ENCODE data around the gene C6orf15. TPM values are rescaled to one million over a fixed set of nuclear protein-coding genes. Genes with fewer than 3 reads are reported as not detected.

C6orf15 gene
- total RNA-seq, 1 experiment from 2014 or later, result not detected

- intact Hi-C loops (cut with micrococcal nuclease), result no loop called here
- Histone ChIP-seq H3K27me3 (ENCODE audit: low read length) (no peaks in the 10 kb centered on the region), H3F3A (ENCODE audit: low read length, unreplicated experiment) (no peaks in the 10 kb centered on the region), H2AFZ (ENCODE audit: low read length) (no peak overlapping the region), H3K36me3 (ENCODE audit: low read depth, low read length) (0 out of 2 replicates have a peak, but pooled peaks cover 5% of the 10 kb centered on the region), H3K9ac (ENCODE audit: low read length) (no peak overlapping the region), H4K20me1 (ENCODE audit: low read length) (no peaks in the 10 kb centered on the region), H3K4me1 (ENCODE audit: insufficient read depth, low read length) (peaks cover 7% of the 10 kb centered on the region), H3K4me3 (ENCODE audit: low read length) (no peak overlapping the region), H3K9me3 (ENCODE audit: low read length) (no peaks in the 10 kb centered on the region), H3K79me2 (ENCODE audit: low read length) (peaks cover 11% of the 10 kb centered on the region), H3K4me2 (ENCODE audit: low read length) (no peak overlapping the region), H3K27ac (ENCODE audit: low read length) (no peak overlapping the region), H3K9me2 (replicated peaks; ENCODE audit: low read length) (no peaks in the 10 kb centered on the region)
- DNase-seq (no peak), ATAC-seq (no peak)
- no TSS peak for BruUV-seq (replicated peaks)
- no peak for TF ChIP-seq CTCF (conservative IDR thresholded peaks at IDR 0.05; ENCODE audit: low read depth, low read length)
- POLR2A ChIA-PET (ENCODE audit: unreplicated experiment), result no interaction called here
- CTCF ChIA-PET, result no interaction called here
Measured at GRCh38 chr6:31152781-31153180, 40.4 kb upstream of the C6orf15 start.

GRCh38 chr6:31149827-31150447 lies 37.6 kb upstream of the C6orf15 start:
- Histone ChIP-seq H3K4me2 (ENCODE audit: low read length) (no peak overlapping the region), H3K9me3 (ENCODE audit: low read length) (no peaks in the 10 kb centered on the region), H3F3A (ENCODE audit: low read length, unreplicated experiment) (no peaks in the 10 kb centered on the region), H3K27me3 (ENCODE audit: low read length) (no peaks in the 10 kb centered on the region), H3K9me2 (replicated peaks; ENCODE audit: low read length) (no peaks in the 10 kb centered on the region), H3K4me1 (ENCODE audit: insufficient read depth, low read length) (no peaks in the 10 kb centered on the region), H3K79me2 (ENCODE audit: low read length) (no peaks in the 10 kb centered on the region), H3K9ac (ENCODE audit: low read length) (no peak overlapping the region), H3K4me3 (ENCODE audit: low read length) (no peak overlapping the region), H4K20me1 (ENCODE audit: low read length) (no peaks in the 10 kb centered on the region), H3K36me3 (ENCODE audit: low read depth, low read length) (no peaks in the 10 kb centered on the region), H3K27ac (ENCODE audit: low read length) (no peak overlapping the region), H2AFZ (ENCODE audit: low read length) (no peak overlapping the region)
- BruUV-seq (replicated peaks), result no TSS peak
- no peak for TF ChIP-seq EZH2phosphoT487 (IDR thresholded peaks at IDR 0.05; ENCODE audit: borderline replicate concordance, low read length)
- no peak for TF ChIP-seq EZH2 (IDR thresholded peaks at IDR 0.05; ENCODE audit: low read length, unreplicated experiment)
- no peak for TF ChIP-seq CTCF (conservative IDR thresholded peaks at IDR 0.05; ENCODE audit: low read depth, low read length)
- intact Hi-C loops (cut with micrococcal nuclease), result no loop called here
- DNase-seq (no peak), ATAC-seq (no peak)
- CTCF ChIA-PET, result no interaction called here
- POLR2A ChIA-PET (ENCODE audit: unreplicated experiment), result no interaction called here

DNA sequence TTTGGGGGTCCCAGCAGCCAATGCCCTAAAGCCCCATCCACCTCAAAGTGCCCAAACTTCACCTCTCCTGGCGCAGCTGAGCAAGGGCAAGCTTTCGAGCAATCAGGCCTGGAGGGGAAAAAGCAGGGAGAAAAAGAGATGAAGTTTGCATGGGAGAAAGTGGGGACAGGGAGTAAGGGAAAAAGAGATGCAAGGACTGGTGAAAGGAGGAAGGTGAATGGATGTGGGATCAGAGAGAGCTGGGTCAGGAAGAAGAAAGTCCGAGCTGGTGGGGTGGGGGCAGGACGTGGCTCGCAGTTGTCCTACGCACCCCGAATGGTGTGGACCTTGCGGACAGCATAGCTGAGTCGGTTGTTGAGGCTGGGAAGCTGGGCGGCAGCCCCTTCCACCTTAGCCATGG lies 33.0 kb upstream of the C6orf15 start:
- Histone ChIP-seq H3K79me2 (ENCODE audit: low read length) (no peaks in the 10 kb centered on the region), H3K9me2 (replicated peaks; ENCODE audit: low read length) (no peaks in the 10 kb centered on the region), H3K9ac (ENCODE audit: low read length) (no peak overlapping the region), H3K27ac (ENCODE audit: low read length) (no peak overlapping the region), H3K9me3 (ENCODE audit: low read length) (no peaks in the 10 kb centered on the region), H3K36me3 (ENCODE audit: low read depth, low read length) (no peaks in the 10 kb centered on the region), H2AFZ (ENCODE audit: low read length) (no peak overlapping the region), H3K4me2 (ENCODE audit: low read length) (no peak overlapping the region), H3K4me3 (ENCODE audit: low read length) (no peak overlapping the region), H4K20me1 (ENCODE audit: low read length) (no peaks in the 10 kb centered on the region), H3F3A (ENCODE audit: low read length, unreplicated experiment) (no peaks in the 10 kb centered on the region), H3K27me3 (ENCODE audit: low read length) (no peaks in the 10 kb centered on the region), H3K4me1 (ENCODE audit: insufficient read depth, low read length) (no peaks in the 10 kb centered on the region)
- ChIA-PET POLR2A (ENCODE audit: unreplicated experiment) (no interaction called here), CTCF (no interaction called here)
- ATAC-seq (no peak), DNase-seq (no peak)
- no TSS peak for BruUV-seq (replicated peaks)
- intact Hi-C loops (cut with micrococcal nuclease), result no loop called here
- TF ChIP-seq EZH2 (IDR thresholded peaks at IDR 0.05; ENCODE audit: low read length, unreplicated experiment), result no peak
- no peak for TF ChIP-seq CTCF (conservative IDR thresholded peaks at IDR 0.05; ENCODE audit: low read depth, low read length)
- no peak for TF ChIP-seq EZH2phosphoT487 (IDR thresholded peaks at IDR 0.05; ENCODE audit: borderline replicate concordance, low read length)

Data from PC-3 (cell line).